Immature natural killer cell (primary cell): Measurements from ENCODE around the gene WNT3. TPM values are rescaled to one million over a fixed set of nuclear protein-coding genes. Genes with fewer than 3 reads are reported as not detected.

Source experiments
- DNase-seq, 3 donors: peaks; one replicate each; pipeline ENCODE4 v3.0.0; 2022; ENCODE audit warnings: mixed read lengths in 1 of 3
- H3K27ac Mint-ChIP-seq, 6 donors: one replicate each; pipeline ENCODE4 v1.8.0; 2020; ENCODE audit warnings: mixed read lengths in 6 of 6, mild to moderate bottlenecking in 5 of 6, inconsistent platforms in 4 of 6, moderate library complexity in 3 of 6
- H3K27me3 Mint-ChIP-seq, 3 donors: one replicate each; pipeline ENCODE4 v1.8.0; 2020 to 2021; ENCODE audit warnings: low read depth in 3 of 3, mild to moderate bottlenecking in 3 of 3, mixed read lengths in 3 of 3, moderate library complexity in 3 of 3, inconsistent platforms in 1 of 3
- H3K36me3 Mint-ChIP-seq, 3 donors: one replicate each; pipeline ENCODE4 v1.8.0; 2020; ENCODE audit warnings: mixed read lengths in 3 of 3, inconsistent platforms in 2 of 3, mild to moderate bottlenecking in 2 of 3
- H3K4me1 Mint-ChIP-seq, 2 donors: one replicate each; pipeline ENCODE4 v1.8.0; 2020; ENCODE audit warnings: inconsistent platforms in 2 of 2, mild to moderate bottlenecking in 2 of 2, mixed read lengths in 2 of 2, moderate library complexity in 1 of 2
- H3K4me3 Mint-ChIP-seq, 5 donors: one replicate each; pipeline ENCODE4 v1.8.0; 2020; ENCODE audit warnings: mild to moderate bottlenecking in 5 of 5, mixed read lengths in 5 of 5, inconsistent platforms in 3 of 5, moderate library complexity in 3 of 5
- H3K9me3 Mint-ChIP-seq, 6 donors: one replicate each; pipeline ENCODE4 v1.8.0; 2020; ENCODE audit warnings: mild to moderate bottlenecking in 6 of 6, mixed read lengths in 6 of 6, inconsistent platforms in 4 of 6, moderate library complexity in 3 of 6
- polyA plus RNA-seq, 3 donors: library from polyadenylated mRNA; unstranded; fragments of 300-500 nt; fragmentation: Illumina TruSeq; gene quantifications; one replicate each; pipeline ENCODE4 v1.2.3, GENCODE V29; 2021

Gene WNT3
- polyA plus RNA-seq, 3 donors from 2014 or later = 0.12 to 0.17 TPM; not detected in 1

DNA sequence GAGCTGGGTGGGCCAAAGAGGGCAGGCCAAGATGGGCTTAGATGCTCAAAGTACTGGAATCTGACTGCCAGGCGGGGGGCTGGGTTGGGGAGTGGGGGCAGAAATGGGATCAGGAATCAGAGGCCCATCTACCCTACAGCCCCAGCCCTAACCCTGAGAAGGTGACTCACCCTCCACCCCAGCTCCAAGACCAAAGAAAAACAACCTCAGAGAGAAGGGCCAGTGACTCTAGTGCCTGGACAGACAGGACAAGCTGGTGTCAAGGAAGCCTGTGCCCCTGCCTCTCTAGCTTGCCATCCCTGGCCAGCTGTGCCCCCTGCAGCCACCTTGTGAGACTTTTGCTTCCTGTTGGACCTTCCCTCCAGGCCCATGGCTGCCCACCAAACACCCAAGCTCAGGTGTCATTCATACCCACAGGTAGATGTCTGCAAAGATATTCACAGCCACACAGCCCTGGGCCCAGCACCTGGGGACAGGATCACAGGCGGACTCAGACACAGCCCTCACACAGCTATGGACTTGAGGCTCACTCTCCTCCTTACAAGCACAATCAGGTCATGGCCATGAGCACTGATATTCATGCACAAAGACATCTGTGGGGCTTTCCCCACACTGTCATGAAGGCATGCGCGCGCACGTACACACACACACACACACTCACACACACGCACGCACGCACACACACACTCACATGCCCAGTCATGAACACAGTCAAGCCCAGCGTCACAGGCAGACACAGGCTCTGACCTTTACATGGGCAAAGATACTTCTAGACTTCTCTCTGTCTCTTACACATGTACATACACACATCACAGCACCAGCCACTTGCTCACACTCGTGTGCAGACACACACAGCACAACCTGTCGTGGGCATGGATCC lies 2.8 kb downstream of the WNT3 start:
- Mint-ChIP-seq H3K4me1 (peaks cover 12 to 13% of the 10 kb centered on the region in 2 donors), H3K36me3 (peaks cover 0 to 4% (median 0%) of the 10 kb centered on the region in 3 donors), H3K27ac (no peak overlapping the region), H3K4me3 (no peak overlapping the region), H3K27me3 (peaks cover 19 to 39% (median 31%) of the 10 kb centered on the region in 3 donors), H3K9me3 (no peaks in the 10 kb centered on the region)
- no peak for DNase-seq

DNA sequence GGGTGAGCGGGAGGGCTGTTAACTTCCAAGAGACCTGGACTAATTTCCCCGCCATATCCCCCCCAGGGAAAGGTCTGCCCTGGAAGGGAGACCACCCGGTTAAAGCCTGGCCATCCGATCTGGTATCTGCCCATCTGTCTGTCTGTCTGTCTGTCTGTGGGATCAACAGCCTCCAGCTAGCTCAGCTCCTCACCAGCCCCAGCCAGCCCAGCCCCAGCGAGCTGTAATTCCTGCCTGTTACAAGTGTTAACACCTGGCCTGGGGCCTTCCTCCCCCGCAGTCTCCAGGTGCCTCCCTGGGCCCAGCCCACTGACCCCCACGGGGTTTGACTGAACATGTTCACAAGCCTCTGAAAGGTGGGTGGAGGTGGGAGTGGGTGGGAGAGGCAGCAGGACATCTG lies 4.0 kb downstream of the WNT3 start:
- Mint-ChIP-seq H3K36me3 (peaks cover 0 to 4% (median 0%) of the 10 kb centered on the region in 3 donors), H3K4me1 (peaks cover 9 to 12% of the 10 kb centered on the region in 2 donors), H3K4me3 (no peak overlapping the region), H3K27me3 (peaks cover 16 to 35% (median 27%) of the 10 kb centered on the region in 3 donors), H3K27ac (no peak overlapping the region), H3K9me3 (no peaks in the 10 kb centered on the region)
- no peak for DNase-seq

DNA sequence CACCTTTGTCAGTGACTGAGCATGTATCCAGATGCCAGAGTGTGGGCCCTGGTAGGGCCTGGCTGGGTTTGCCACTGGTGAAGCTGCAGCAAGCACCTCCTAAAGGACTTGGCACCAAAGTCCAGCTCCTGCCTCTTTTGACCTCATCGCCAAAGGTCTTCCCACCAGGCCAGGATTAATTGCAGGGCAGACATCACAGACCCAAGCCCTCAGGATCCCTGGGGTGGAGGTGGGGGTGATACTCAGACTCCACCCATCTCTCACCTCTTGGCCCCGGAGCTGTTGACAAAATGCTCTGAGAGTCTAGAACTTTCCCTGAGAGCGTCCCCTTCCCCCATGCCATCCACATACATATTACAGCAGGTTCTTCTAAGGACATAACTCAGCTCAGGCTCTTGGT lies 4.6 kb downstream of the WNT3 start:
- H3K36me3 Mint-ChIP-seq = peaks cover 0 to 4% (median 0%) of the 10 kb centered on the region in 3 donors
- H3K27ac Mint-ChIP-seq = no peak overlapping the region
- no peak overlapping the region for H3K4me3 Mint-ChIP-seq
- peaks cover 6 to 8% of the 10 kb centered on the region in 2 donors for H3K4me1 Mint-ChIP-seq
- no peaks in the 10 kb centered on the region for H3K9me3 Mint-ChIP-seq
- DNase-seq = no peak
- peaks cover 16 to 35% (median 27%) of the 10 kb centered on the region in 3 donors for H3K27me3 Mint-ChIP-seq

DNA sequence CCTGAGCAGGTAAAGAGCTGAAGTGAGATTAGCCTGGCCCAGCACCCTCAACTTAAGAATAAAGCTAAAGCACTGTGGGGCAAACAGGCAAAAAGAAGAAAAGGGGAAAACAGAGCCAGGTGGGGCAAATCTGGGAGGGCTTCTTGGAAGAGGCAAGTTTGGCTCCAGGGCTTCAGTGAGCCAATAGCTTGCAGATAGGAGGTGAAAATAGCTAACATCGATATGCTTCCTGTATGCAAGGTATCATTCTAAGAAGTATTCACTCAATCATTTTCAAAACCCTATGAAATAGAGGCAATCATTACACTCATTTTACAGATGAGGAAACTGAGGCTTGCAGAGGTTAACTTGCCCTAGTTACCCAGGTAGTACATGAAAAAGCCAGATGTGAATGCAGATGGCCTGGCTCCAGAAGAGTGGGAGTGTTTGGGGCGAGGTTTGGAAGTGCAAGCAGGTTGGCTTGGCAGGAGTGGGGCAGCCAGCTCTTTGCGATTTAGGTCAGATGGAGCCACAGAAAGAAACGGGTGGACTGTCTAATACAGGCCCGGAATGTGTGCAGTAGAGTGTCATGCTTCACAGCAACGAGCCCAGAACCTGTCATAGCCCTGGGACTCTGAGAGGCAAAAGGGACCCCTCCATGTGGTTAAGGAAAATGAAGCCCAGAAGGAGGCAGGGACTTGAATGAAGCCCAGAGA lies 5.7 kb downstream of the WNT3 start:
- Mint-ChIP-seq H3K4me1 (peaks cover 0 to 4% of the 10 kb centered on the region in 2 donors), H3K36me3 (peaks cover 0 to 4% (median 0%) of the 10 kb centered on the region in 3 donors), H3K27me3 (peaks cover 8 to 28% (median 21%) of the 10 kb centered on the region in 3 donors), H3K9me3 (no peaks in the 10 kb centered on the region), H3K27ac (no peak overlapping the region), H3K4me3 (no peak overlapping the region)
- DNase-seq = no peak

DNA sequence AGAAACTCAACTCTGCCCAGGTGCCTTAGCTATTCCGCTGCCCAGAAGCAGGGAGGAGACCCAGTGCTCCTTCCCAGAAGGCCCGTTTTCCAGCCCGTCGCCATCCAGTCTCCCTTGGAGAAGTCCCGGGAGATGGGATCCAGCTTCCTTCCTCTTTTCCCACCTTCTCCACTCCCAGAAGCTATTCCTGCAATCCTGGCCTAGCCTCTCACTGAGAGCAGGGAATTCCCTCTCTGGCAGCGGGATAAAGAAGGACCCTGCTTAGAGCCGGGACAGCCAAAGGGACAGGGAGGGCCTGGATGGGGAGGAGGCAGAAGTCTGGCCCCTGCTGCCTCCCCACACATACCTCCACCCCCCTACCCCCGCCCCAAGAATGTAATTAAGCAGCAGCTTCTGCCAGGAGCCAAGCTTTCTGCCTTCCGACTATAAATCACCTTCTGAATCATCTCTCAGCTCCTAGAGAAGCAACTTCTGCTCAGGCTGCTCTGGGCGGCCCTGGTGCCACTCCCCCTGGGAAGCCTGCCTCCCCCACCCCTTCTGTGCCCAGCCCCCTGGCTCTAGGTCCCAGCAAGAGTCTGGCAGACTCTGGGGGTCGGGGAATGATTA lies 6.4 kb downstream of the WNT3 start:
- Mint-ChIP-seq H3K4me3 (no peak overlapping the region), H3K27me3 (peaks cover 5 to 23% (median 19%) of the 10 kb centered on the region in 3 donors), H3K4me1 (no peaks in the 10 kb centered on the region), H3K36me3 (peaks cover 0 to 4% (median 0%) of the 10 kb centered on the region in 3 donors), H3K9me3 (no peaks in the 10 kb centered on the region), H3K27ac (no peak overlapping the region)
- DNase-seq = no peak

DNA sequence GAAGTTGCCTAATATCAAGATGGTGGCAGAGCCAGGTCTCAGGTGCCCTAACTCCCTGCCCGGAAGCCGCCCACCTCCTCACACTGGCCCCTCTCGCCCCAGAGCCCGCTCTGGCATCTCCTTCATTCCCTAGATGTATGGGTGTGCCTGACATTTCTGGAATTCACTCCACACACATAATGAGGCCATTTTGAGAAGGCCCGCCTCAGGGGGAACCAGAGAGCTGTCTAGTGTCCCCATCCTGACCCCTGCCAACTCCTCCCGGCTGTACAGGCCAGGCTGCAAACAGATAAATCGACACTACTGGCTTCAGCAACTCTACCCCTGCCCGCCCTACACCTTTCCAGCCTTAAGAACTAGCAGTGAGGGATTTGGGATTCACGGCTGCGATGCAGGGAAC lies 7.7 kb downstream of the WNT3 start:
- peaks cover 1 to 16% (median 11%) of the 10 kb centered on the region in 3 donors for H3K27me3 Mint-ChIP-seq
- H3K4me1 Mint-ChIP-seq = no peaks in the 10 kb centered on the region
- H3K4me3 Mint-ChIP-seq = no peak overlapping the region
- no peak for DNase-seq
- no peak overlapping the region for H3K27ac Mint-ChIP-seq
- no peaks in the 10 kb centered on the region for H3K36me3 Mint-ChIP-seq
- no peaks in the 10 kb centered on the region for H3K9me3 Mint-ChIP-seq

DNA sequence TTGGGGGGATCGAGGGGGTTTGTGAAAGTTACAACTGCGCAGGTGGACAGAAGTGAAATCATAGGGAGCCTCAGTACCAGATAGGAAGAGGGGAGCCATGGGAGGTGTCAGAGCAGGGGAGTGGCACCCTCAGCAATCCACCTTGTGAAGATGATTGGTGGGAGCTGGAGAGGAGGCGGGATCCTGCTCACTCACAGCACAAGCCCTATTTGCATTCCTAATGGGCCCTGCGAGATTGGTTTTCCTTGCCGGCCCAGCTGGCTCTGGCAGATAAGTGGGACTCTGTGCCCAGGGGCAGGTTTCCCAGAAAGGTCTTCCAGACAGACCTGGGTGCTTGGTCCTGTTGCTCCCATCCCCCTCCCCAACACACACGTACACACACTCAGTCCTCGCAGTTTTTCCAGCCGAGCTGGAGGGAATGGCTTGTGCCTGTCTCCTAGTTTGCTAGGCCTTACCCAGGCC lies 9.4 kb downstream of the WNT3 start:
- Mint-ChIP-seq H3K27ac (no peak overlapping the region), H3K4me3 (no peak overlapping the region), H3K9me3 (no peaks in the 10 kb centered on the region), H3K36me3 (no peaks in the 10 kb centered on the region), H3K4me1 (no peaks in the 10 kb centered on the region), H3K27me3 (peaks cover 0 to 12% (median 10%) of the 10 kb centered on the region in 3 donors)
- DNase-seq = no peak

DNA sequence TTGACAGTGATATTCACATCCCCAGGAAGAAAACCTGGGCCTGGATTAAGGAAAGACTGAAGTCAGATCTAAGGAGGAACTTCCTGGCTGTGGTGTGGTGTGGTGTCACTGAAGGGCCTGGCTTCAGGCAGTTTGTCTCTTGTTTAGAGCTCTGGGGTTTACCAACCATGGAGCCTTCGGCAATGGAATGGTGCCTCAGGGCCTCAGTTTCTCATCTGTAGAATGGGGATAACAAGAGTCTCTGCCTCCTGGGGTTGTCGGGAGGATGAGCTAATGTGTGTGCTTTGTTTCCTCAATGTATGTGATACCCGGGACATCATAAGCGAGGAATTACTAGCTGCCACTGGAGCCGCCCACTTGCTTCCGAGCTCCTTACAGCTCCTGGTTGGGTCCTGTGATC lies 12.7 kb downstream of the WNT3 start:
- H3K27me3 Mint-ChIP-seq = peaks cover 0 to 4% (median 2%) of the 10 kb centered on the region in 3 donors
- H3K4me1 Mint-ChIP-seq = no peaks in the 10 kb centered on the region
- no peak overlapping the region for H3K4me3 Mint-ChIP-seq
- H3K36me3 Mint-ChIP-seq = no peaks in the 10 kb centered on the region
- no peaks in the 10 kb centered on the region for H3K9me3 Mint-ChIP-seq
- no peak overlapping the region for H3K27ac Mint-ChIP-seq
- no peak for DNase-seq

DNA sequence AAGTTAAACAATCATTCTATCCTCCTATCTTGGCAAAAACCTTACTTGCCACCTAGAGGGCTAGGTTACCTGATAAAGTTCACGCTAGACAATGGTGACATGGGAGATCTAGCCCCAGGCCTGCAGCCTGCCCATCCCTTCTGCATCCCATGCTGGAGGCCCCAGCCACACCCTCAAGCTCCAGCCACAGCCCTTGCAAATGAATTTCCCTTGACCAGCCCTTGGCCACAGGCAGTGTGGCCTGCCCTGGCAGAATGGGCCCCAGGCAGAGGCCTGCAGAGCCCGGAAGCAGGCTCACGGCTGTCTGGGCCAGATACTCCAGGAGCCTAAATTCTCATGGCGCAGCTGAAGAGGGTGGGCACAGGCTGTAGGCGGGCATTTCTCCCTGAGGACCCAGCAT lies 14.9 kb downstream of the WNT3 start:
- Mint-ChIP-seq H3K27me3 (peaks cover 2 to 6% (median 4%) of the 10 kb centered on the region in 3 donors), H3K36me3 (no peaks in the 10 kb centered on the region), H3K9me3 (no peaks in the 10 kb centered on the region), H3K27ac (no peak overlapping the region), H3K4me3 (no peak overlapping the region), H3K4me1 (no peaks in the 10 kb centered on the region)
- no peak for DNase-seq

DNA sequence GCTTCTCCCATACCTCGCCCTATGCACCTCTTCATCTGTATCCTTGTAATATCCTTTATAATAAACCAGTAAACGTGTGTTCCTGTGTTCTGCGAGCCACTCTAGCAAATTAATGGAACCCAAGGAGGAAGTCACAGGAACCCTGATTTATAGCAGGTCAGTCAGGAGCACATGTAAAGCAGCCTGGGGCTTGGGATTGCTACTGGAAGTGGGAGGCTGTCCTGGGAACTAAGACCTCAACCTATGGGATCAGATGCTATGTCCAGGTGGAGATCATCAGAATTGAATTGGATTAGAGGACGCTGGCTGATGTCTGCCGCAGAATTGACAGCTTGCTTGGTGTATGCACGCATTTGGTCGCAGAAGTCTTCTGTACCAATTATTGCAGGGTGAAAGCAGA lies 15.7 kb downstream of the WNT3 start:
- peaks cover 2 to 6% (median 4%) of the 10 kb centered on the region in 3 donors for H3K27me3 Mint-ChIP-seq
- no peaks in the 10 kb centered on the region for H3K4me1 Mint-ChIP-seq
- no peak for DNase-seq
- H3K9me3 Mint-ChIP-seq = no peaks in the 10 kb centered on the region
- H3K27ac Mint-ChIP-seq = no peak overlapping the region
- no peak overlapping the region for H3K4me3 Mint-ChIP-seq
- no peaks in the 10 kb centered on the region for H3K36me3 Mint-ChIP-seq

DNA sequence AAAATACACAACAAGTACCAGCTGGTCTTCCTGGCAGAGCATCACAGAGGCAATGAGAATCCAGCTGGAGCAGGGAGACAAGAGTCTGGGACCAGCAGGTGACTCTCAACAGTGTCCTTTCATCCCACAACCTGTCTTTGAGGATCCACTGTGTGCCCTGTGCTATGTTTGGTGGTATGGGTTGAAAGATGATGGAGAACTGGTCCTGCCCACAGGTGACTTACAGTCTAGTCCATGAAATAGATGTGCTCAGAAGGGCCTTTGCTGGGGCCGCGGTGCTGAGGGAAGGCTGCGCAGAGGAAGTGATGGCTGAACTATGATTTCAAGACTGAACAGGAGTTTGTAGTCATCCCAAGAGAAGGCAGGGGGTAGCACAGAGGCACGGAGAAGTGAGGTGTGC lies 17.9 kb downstream of the WNT3 start:
- Mint-ChIP-seq H3K27ac (no peak overlapping the region), H3K36me3 (no peaks in the 10 kb centered on the region), H3K27me3 (peaks cover 2 to 7% (median 4%) of the 10 kb centered on the region in 3 donors), H3K4me1 (no peaks in the 10 kb centered on the region), H3K9me3 (no peaks in the 10 kb centered on the region), H3K4me3 (no peak overlapping the region)
- no peak for DNase-seq

DNA sequence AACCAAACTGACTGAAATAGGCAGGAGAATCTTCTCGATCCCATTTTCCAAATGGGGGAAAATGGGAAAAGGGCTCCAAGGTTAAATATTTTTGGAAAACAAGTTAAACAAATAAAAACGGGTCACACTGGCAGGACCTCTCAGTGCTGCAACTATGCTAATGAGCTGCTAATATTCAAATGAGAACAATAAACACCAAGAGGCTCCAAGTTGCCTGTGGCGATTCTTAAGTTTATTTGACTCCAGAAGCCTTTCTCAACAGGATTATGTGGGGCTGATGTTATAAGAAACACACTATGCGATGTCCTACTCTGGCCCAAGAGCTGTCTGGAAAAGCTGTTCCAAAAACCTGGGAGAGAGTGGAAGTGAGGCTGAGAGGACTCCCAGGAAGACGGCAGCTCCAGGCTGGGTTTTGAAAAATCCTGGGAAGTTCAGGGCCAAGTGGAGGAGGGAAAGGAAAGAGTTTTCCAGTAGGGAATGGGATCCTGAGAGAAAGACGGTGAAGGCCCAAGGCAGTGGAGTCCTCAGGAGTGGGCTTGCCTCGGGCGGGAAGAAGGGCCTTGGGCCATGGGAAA lies 21.4 kb downstream of the WNT3 start:
- Mint-ChIP-seq H3K4me1 (no peaks in the 10 kb centered on the region), H3K36me3 (no peaks in the 10 kb centered on the region), H3K27me3 (peaks cover 2 to 14% (median 4%) of the 10 kb centered on the region in 3 donors), H3K9me3 (no peaks in the 10 kb centered on the region), H3K4me3 (no peak overlapping the region), H3K27ac (no peak overlapping the region)
- DNase-seq = no peak

DNA sequence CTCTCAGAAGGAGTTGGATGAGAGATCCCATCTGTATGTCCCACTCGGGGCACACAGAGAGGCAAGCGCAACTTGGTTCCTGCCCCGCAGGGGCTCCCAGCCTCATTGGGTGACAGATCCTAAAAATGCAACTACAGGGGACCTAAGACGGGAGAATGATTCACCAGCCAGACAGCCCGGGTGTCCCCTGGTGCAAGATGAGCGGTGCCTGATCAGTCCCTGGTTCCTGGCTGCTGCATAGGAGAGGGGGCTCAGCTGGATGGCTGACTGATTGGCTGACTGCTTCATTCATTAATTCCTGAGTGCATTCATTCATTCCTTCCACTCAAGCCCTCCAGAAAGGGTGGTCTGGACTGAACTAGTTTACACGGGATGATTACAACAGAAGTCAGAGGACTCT lies 22.0 kb downstream of the WNT3 start:
- Mint-ChIP-seq H3K27me3 (peaks cover 2 to 17% (median 4%) of the 10 kb centered on the region in 3 donors), H3K36me3 (no peaks in the 10 kb centered on the region), H3K4me3 (no peak overlapping the region), H3K4me1 (no peaks in the 10 kb centered on the region), H3K27ac (no peak overlapping the region), H3K9me3 (no peaks in the 10 kb centered on the region)
- DNase-seq = no peak
